Endodermal cell (in vitro differentiated cells): ENCODE results near the gene TRAT1. TPM values are rescaled to one million over a fixed set of nuclear protein-coding genes. Genes with fewer than 3 reads are reported as not detected.
"Not testable (repeated sequence)": the region's sequence is repeated elsewhere in the genome, so short reads cannot be mapped to it uniquely, and the experiment has no call there.

Experiments used
- DNase-seq: peaks from one replicate; pipeline ENCODE4 v3.0.0-alpha.2; 2017
- H3K27ac ChIP-seq: 2 replicates; pipeline ENCODE4 v1.5.1; 2013; ENCODE audit warnings: mild to moderate bottlenecking, low read depth, low read length, moderate library complexity
- H3K27me3 ChIP-seq: 2 replicates; pipeline ENCODE4 v1.6.1; 2013; ENCODE audit warnings: mild to moderate bottlenecking, low read length, moderate library complexity; ENCODE audit not compliant: insufficient read depth, control insufficient read depth, poor library complexity, severe bottlenecking
- H3K36me3 ChIP-seq: 2 replicates; pipeline ENCODE4 v1.7.0; 2013; ENCODE audit warnings: mild to moderate bottlenecking, low read length, moderate library complexity; ENCODE audit not compliant: control insufficient read depth, insufficient read depth
- H3K4me1 ChIP-seq: one replicate; pipeline ENCODE4 v1.7.0; 2013; ENCODE audit warnings: low read length; ENCODE audit not compliant: control insufficient read depth, insufficient read depth
- H3K4me3 ChIP-seq: 2 replicates; pipeline ENCODE4 v1.5.1; 2013; ENCODE audit warnings: mild to moderate bottlenecking, low read length, moderate library complexity
- H3K9ac ChIP-seq: 2 replicates; pipeline ENCODE4 v1.6.1; 2013; ENCODE audit warnings: mild to moderate bottlenecking, low read length, moderate library complexity; ENCODE audit not compliant: poor library complexity, severe bottlenecking; ENCODE audit errors: extremely low read depth
- H3K9me3 ChIP-seq: 2 replicates; pipeline ENCODE4 v1.6.1; 2013; ENCODE audit warnings: mild to moderate bottlenecking, low read length, moderate library complexity; ENCODE audit not compliant: control insufficient read depth
- H3K27ac Mint-ChIP-seq: 2 replicates; pipeline ENCODE4 v1.8.0; 2020; ENCODE audit warnings: mixed read lengths
- H3K27me3 Mint-ChIP-seq: 2 replicates; pipeline ENCODE4 v1.8.0; 2021; ENCODE audit warnings: mild to moderate bottlenecking, mixed read lengths; ENCODE audit not compliant: insufficient read depth
- H3K36me3 Mint-ChIP-seq: 2 replicates; pipeline ENCODE4 v1.8.0; 2020; ENCODE audit warnings: low read depth, mixed read lengths
- H3K4me1 Mint-ChIP-seq: 2 replicates; pipeline ENCODE4 v1.8.0; 2020; ENCODE audit warnings: mixed read lengths
- H3K4me3 Mint-ChIP-seq: 2 replicates; pipeline ENCODE4 v1.8.0; 2020; ENCODE audit warnings: mild to moderate bottlenecking, moderate library complexity, mixed read lengths
- H3K9me3 Mint-ChIP-seq: 2 replicates; pipeline ENCODE4 v1.8.0; 2020; ENCODE audit warnings: mild to moderate bottlenecking, mixed read lengths
- WGBS, 2 experiments: methylation state at CpG; one replicate each; pipeline versions ENCODE4 v1.1.5 to v1.1.7; 2013; ENCODE audit warnings: missing lambda C conversion rate in 2 of 2, mixed read lengths in 1 of 2; ENCODE audit not compliant: insufficient coverage in 1 of 2, insufficient read length in 1 of 2; 5-methylcytosine and 5-hydroxymethylcytosine counted together
- total RNA-seq, 2 donors: library from RNA; stranded (reverse); fragmentation: NEBNext Ultra II Directional in 1 of 2; extraction: Animal tissue kit (Norgen Biotek cat#: 25700) in 1 of 2; gene quantifications; 2 replicates in 1 of 2; 3 replicates in 1 of 2; pipeline ENCODE4 v1.2.1, GENCODE V29; 2021
- TF ChIP-seq, protein P1 (sequence below): fragments of 200-600 bp; sonication (generic); conservative IDR thresholded peaks from 2 replicates; pipeline ENCODE4 v1.5.0; 2021; ENCODE audit warnings: antibody characterized with exemption, mild to moderate bottlenecking

The TRAT1 gene
- total RNA-seq, 2 donors from 2014 or later = not detected

DNA sequence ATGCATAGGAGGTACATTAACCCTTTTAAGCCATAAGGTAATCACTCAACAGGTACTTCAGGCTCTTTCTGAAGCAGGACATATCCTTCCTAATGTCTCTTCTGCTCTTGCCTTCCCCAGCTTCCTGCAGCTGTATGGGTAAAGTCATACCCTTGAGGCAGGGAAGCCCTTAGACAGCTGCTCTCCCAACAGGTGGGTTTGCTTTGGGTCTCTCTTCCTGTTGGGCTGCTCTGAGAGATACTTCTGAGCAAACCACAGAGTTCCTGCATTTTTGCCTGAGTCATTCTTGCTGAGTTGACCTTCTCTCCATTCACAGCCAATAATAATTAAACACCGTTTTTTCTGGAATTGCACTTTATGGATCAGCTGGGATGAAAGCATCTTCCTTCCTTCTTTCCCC, 2.0 kb upstream of the TRAT1 start:
- H3K27me3 Mint-ChIP-seq = no peaks in the 10 kb centered on the region
- peaks cover 10% of the 10 kb centered on the region for H3K4me1 Mint-ChIP-seq
- WGBS, 2 experiments = 92 to 100% methylated on average over 1 of the region's 1 CpG
- H3K27ac Mint-ChIP-seq = no peak overlapping the region
- Histone ChIP-seq H3K27me3 (no peaks in the 10 kb centered on the region), H3K27ac (no peak overlapping the region), H3K4me1 (no peaks in the 10 kb centered on the region), H3K9ac (no peak overlapping the region), H3K9me3 (no peaks in the 10 kb centered on the region), H3K4me3 (no peak overlapping the region), H3K36me3 (no peaks in the 10 kb centered on the region)
- no peak overlapping the region for H3K4me3 Mint-ChIP-seq
- no peaks in the 10 kb centered on the region for H3K36me3 Mint-ChIP-seq
- DNase-seq = no peak
- TF ChIP-seq, protein P1, sequence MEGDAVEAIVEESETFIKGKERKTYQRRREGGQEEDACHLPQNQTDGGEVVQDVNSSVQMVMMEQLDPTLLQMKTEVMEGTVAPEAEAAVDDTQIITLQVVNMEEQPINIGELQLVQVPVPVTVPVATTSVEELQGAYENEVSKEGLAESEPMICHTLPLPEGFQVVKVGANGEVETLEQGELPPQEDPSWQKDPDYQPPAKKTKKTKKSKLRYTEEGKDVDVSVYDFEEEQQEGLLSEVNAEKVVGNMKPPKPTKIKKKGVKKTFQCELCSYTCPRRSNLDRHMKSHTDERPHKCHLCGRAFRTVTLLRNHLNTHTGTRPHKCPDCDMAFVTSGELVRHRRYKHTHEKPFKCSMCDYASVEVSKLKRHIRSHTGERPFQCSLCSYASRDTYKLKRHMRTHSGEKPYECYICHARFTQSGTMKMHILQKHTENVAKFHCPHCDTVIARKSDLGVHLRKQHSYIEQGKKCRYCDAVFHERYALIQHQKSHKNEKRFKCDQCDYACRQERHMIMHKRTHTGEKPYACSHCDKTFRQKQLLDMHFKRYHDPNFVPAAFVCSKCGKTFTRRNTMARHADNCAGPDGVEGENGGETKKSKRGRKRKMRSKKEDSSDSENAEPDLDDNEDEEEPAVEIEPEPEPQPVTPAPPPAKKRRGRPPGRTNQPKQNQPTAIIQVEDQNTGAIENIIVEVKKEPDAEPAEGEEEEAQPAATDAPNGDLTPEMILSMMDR = no peak
- peaks cover under 1% of the 10 kb centered on the region for H3K9me3 Mint-ChIP-seq

GRCh38 chr3:108823227-108823626, 641 bp downstream of the TRAT1 start:
- H3K36me3 ChIP-seq = no peaks in the 10 kb centered on the region
- no peaks in the 10 kb centered on the region for H3K36me3 Mint-ChIP-seq
- 94% methylated on average over 1 of the region's 2 CpGs; no CpG with 5 or more reads in 1 of the 2 experiments for WGBS, 2 experiments
- H3K27ac Mint-ChIP-seq = no peak overlapping the region
- TF ChIP-seq, protein P1 = no peak
- H3K27me3 Mint-ChIP-seq = no peaks in the 10 kb centered on the region
- no peak for DNase-seq
- no peak overlapping the region for H3K9ac ChIP-seq
- no peak overlapping the region for H3K27ac ChIP-seq
- no peaks in the 10 kb centered on the region for H3K4me1 ChIP-seq
- no peaks in the 10 kb centered on the region for H3K27me3 ChIP-seq
- H3K4me3 Mint-ChIP-seq = no peak overlapping the region
- no peaks in the 10 kb centered on the region for H3K9me3 ChIP-seq
- no peak overlapping the region for H3K4me3 ChIP-seq
- H3K9me3 Mint-ChIP-seq = no peaks in the 10 kb centered on the region
- H3K4me1 Mint-ChIP-seq = peaks cover 10% of the 10 kb centered on the region

DNA sequence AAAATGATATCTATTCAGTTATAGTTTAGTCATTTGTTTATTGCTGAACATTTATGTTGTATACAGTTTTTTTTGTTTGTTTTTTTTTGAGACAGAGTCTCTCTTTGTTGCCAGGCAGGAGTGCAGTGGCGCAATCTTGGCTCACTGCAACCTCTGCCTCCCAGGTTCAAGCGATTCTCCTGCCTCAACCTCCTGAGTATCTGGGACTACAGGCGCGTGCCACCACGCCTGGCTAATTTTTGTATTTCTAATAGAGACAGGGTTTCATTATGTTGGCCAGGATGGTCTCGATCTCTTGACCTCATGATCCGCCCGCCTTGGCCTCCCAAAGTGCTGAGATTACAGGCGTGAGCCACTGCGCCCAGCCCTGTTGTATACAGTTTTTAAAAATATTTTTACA, 1.2 kb downstream of the TRAT1 start:
- 91 to 97% methylated on average over 7 to 10 of the region's 10 CpGs for WGBS, 2 experiments
- H3K9me3 ChIP-seq, H3K27ac Mint-ChIP-seq, H3K4me3 ChIP-seq, H3K9me3 Mint-ChIP-seq, H3K27ac ChIP-seq, H3K4me1 ChIP-seq, H3K36me3 ChIP-seq, H3K36me3 Mint-ChIP-seq, H3K4me3 Mint-ChIP-seq, H3K27me3 Mint-ChIP-seq, H3K27me3 ChIP-seq, H3K9ac ChIP-seq, DNase-seq: not testable (repeated sequence)
- H3K4me1 Mint-ChIP-seq = peaks cover 10% of the 10 kb centered on the region
